OCI-LY3 (cell line): ENCODE results near the gene GPR146.
"Not testable (repeated sequence)": the region's sequence is repeated elsewhere in the genome, so short reads cannot be mapped to it uniquely, and the experiment has no call there.

Source experiments
- CTCF ChIP-seq: fragments of 200-600, 300-600 bp; sonication (generic); IDR thresholded peaks from 2 replicates; pipeline ENCODE4 v1.5.1; 2014; ENCODE audit warnings: antibody characterized with exemption, low read length, low read depth
- EZH2phosphoT487 ChIP-seq: fragments of 200-600 bp; shearing (Covaris generic); IDR thresholded peaks from 2 replicates; pipeline ENCODE4 v1.6.1; 2018; ENCODE audit warnings: antibody characterized with exemption, mixed run types, low read depth

- TF ChIP-seq CTCF, EZH2phosphoT487: not testable (repeated sequence)
These were observed 29.7 kb downstream of the GPR146 start for GRCh38 chr7:1074018-1074417.
